HG02981 (cell line): ENCODE measurements around the gene SLMAP.
"Not testable (repeated sequence)": the region's sequence is repeated elsewhere in the genome, so short reads cannot be mapped to it uniquely, and the experiment has no call there.

Experiments used
- ATAC-seq: cut with Tn5 transposase; IDR thresholded peaks from one replicate; pipeline ENCODE4 v1.9.1; 2021; ENCODE audit warnings: mild to moderate bottlenecking, moderate library complexity; ENCODE audit not compliant: unreplicated experiment

Gene SLMAP

GRCh38 chr3:57826245-57826951 lies 70.3 kb downstream of the SLMAP start:
- ATAC-seq = no peak

GRCh38 chr3:57826952-57827723 lies 71.0 kb downstream of the SLMAP start:
- no peak for ATAC-seq

GRCh38 chr3:57827757-57828156 lies 71.6 kb downstream of the SLMAP start:
- ATAC-seq = no peak

- no peak for ATAC-seq
These were observed 76.4 kb downstream of the SLMAP start for GRCh38 chr3:57832486-57832885.

GRCh38 chr3:57832900-57833313 lies 76.8 kb downstream of the SLMAP start:
- ATAC-seq = no peak

- no peak for ATAC-seq
These were observed 77.7 kb downstream of the SLMAP start for GRCh38 chr3:57833763-57834162.

GRCh38 chr3:57837686-57838085 lies 81.6 kb downstream of the SLMAP start:
- no peak for ATAC-seq

GRCh38 chr3:57838627-57839026 lies 82.5 kb downstream of the SLMAP start:
- no peak for ATAC-seq

GRCh38 chr3:57840473-57840872 lies 84.4 kb downstream of the SLMAP start:
- no peak for ATAC-seq

GRCh38 chr3:57841818-57842217 lies 85.7 kb downstream of the SLMAP start:
- ATAC-seq = no peak

- ATAC-seq = no peak
These were observed 92.1 kb downstream of the SLMAP start for GRCh38 chr3:57848177-57848738.

- no peak for ATAC-seq
These were observed 95.2 kb downstream of the SLMAP start for GRCh38 chr3:57851304-57851703.

- ATAC-seq = no peak
These were observed 96.8 kb downstream of the SLMAP start for GRCh38 chr3:57852896-57853295.

GRCh38 chr3:57855281-57855680 lies 99.2 kb downstream of the SLMAP start:
- no peak for ATAC-seq

GRCh38 chr3:57855943-57856342 lies 99.8 kb downstream of the SLMAP start:
- ATAC-seq = no peak

GRCh38 chr3:57856675-57857074 lies 100.6 kb downstream of the SLMAP start:
- ATAC-seq = no peak

- ATAC-seq = no peak
These were observed 106.8 kb downstream of the SLMAP start for GRCh38 chr3:57862894-57863293.

- no peak for ATAC-seq
These were observed 107.3 kb downstream of the SLMAP start for GRCh38 chr3:57863380-57863779.

GRCh38 chr3:57864853-57865252 lies 108.7 kb downstream of the SLMAP start:
- ATAC-seq = no peak

GRCh38 chr3:57869110-57869509 lies 113.0 kb downstream of the SLMAP start:
- ATAC-seq = not testable (repeated sequence)

- ATAC-seq = no peak
These were observed 116.5 kb downstream of the SLMAP start for GRCh38 chr3:57872606-57873005.

GRCh38 chr3:57876632-57877031 lies 120.5 kb downstream of the SLMAP start:
- no peak for ATAC-seq
